ENCODE results near the gene RHO.

The RHO gene

GRCh38 chr3:129530251-129530791, 1.9 kb downstream of the RHO start:
- H3K9ac ChIP-seq = no peak overlapping the region
- no peak overlapping the region for H2AFZ ChIP-seq (ENCODE audit: low read depth)
- H3K4me2 ChIP-seq = no peak overlapping the region

DNA sequence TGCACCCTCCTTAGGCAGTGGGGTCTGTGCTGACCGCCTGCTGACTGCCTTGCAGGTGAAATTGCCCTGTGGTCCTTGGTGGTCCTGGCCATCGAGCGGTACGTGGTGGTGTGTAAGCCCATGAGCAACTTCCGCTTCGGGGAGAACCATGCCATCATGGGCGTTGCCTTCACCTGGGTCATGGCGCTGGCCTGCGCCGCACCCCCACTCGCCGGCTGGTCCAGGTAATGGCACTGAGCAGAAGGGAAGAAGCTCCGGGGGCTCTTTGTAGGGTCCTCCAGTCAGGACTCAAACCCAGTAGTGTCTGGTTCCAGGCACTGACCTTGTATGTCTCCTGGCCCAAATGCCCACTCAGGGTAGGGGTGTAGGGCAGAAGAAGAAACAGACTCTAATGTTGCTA, 2.4 kb downstream of the RHO start:
- no peaks in the 10 kb centered on the region for H3K79me2 ChIP-seq (ENCODE audit: insufficient read depth, low read depth)
- no peak overlapping the region for H3K9ac ChIP-seq
- TF ChIP-seq, protein P1, sequence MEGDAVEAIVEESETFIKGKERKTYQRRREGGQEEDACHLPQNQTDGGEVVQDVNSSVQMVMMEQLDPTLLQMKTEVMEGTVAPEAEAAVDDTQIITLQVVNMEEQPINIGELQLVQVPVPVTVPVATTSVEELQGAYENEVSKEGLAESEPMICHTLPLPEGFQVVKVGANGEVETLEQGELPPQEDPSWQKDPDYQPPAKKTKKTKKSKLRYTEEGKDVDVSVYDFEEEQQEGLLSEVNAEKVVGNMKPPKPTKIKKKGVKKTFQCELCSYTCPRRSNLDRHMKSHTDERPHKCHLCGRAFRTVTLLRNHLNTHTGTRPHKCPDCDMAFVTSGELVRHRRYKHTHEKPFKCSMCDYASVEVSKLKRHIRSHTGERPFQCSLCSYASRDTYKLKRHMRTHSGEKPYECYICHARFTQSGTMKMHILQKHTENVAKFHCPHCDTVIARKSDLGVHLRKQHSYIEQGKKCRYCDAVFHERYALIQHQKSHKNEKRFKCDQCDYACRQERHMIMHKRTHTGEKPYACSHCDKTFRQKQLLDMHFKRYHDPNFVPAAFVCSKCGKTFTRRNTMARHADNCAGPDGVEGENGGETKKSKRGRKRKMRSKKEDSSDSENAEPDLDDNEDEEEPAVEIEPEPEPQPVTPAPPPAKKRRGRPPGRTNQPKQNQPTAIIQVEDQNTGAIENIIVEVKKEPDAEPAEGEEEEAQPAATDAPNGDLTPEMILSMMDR (conservative IDR thresholded peaks at IDR 0.05; ENCODE audit: low read depth, low read length) = no peak
- no peak overlapping the region for H3K4me2 ChIP-seq
- no peak overlapping the region for H2AFZ ChIP-seq (ENCODE audit: low read depth)
- no peaks in the 10 kb centered on the region for H3K36me3 ChIP-seq (ENCODE audit: insufficient read depth)
- no peaks in the 10 kb centered on the region for H3K4me1 ChIP-seq (ENCODE audit: low read depth, poor library complexity, severe bottlenecking)
- no peak overlapping the region for H3K27ac ChIP-seq
- no peak overlapping the region for H3K4me3 ChIP-seq (IDR thresholded peaks at IDR 0.05; ENCODE audit: insufficient read depth, low read depth, low read length)
- no peaks in the 10 kb centered on the region for H3K27me3 ChIP-seq (ENCODE audit: insufficient read depth, low read depth)
- no peaks in the 10 kb centered on the region for H4K20me1 ChIP-seq (ENCODE audit: insufficient read depth)

More at GRCh38 chr3:129530251-129530791, 1.9 kb downstream of the RHO start:
- Histone ChIP-seq H3K4me1 (ENCODE audit: low read depth, poor library complexity, severe bottlenecking) (no peaks in the 10 kb centered on the region), H3K27me3 (ENCODE audit: insufficient read depth, low read depth) (no peaks in the 10 kb centered on the region), H3K79me2 (ENCODE audit: insufficient read depth, low read depth) (no peaks in the 10 kb centered on the region), H3K27ac (no peak overlapping the region), H4K20me1 (ENCODE audit: insufficient read depth) (no peaks in the 10 kb centered on the region), H3K4me3 (IDR thresholded peaks at IDR 0.05; ENCODE audit: insufficient read depth, low read depth, low read length) (no peak overlapping the region), H3K36me3 (ENCODE audit: insufficient read depth) (no peaks in the 10 kb centered on the region)
- TF ChIP-seq, protein P1 (conservative IDR thresholded peaks at IDR 0.05; ENCODE audit: low read depth, low read length) = no peak

DNA sequence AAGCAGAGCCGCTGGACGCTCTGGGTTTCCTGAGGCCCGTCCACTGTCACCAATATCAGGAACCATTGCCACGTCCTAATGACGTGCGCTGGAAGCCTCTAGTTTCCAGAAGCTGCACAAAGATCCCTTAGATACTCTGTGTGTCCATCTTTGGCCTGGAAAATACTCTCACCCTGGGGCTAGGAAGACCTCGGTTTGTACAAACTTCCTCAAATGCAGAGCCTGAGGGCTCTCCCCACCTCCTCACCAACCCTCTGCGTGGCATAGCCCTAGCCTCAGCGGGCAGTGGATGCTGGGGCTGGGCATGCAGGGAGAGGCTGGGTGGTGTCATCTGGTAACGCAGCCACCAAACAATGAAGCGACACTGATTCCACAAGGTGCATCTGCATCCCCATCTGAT, 3.3 kb downstream of the RHO start:
- H2AFZ ChIP-seq (ENCODE audit: low read depth) = no peak overlapping the region
- no peaks in the 10 kb centered on the region for H3K79me2 ChIP-seq (ENCODE audit: insufficient read depth, low read depth)
- no peak overlapping the region for H3K27ac ChIP-seq
- TF ChIP-seq, protein P1 (conservative IDR thresholded peaks at IDR 0.05; ENCODE audit: low read depth, low read length) = no peak
- H3K9ac ChIP-seq = no peak overlapping the region
- H3K27me3 ChIP-seq (ENCODE audit: insufficient read depth, low read depth) = no peaks in the 10 kb centered on the region
- H3K36me3 ChIP-seq (ENCODE audit: insufficient read depth) = no peaks in the 10 kb centered on the region
- no peak overlapping the region for H3K4me2 ChIP-seq
- H3K4me3 ChIP-seq (IDR thresholded peaks at IDR 0.05; ENCODE audit: insufficient read depth, low read depth, low read length) = no peak overlapping the region
- H4K20me1 ChIP-seq (ENCODE audit: insufficient read depth) = no peaks in the 10 kb centered on the region
- no peaks in the 10 kb centered on the region for H3K4me1 ChIP-seq (ENCODE audit: low read depth, poor library complexity, severe bottlenecking)

- H4K20me1 ChIP-seq (ENCODE audit: insufficient read depth) = no peaks in the 10 kb centered on the region
- no peak overlapping the region for H3K4me2 ChIP-seq
- no peaks in the 10 kb centered on the region for H3K27me3 ChIP-seq (ENCODE audit: insufficient read depth, low read depth)
- no peaks in the 10 kb centered on the region for H3K4me1 ChIP-seq (ENCODE audit: low read depth, poor library complexity, severe bottlenecking)
- TF ChIP-seq, protein P1 (conservative IDR thresholded peaks at IDR 0.05; ENCODE audit: low read depth, low read length) = no peak
- H3K9ac ChIP-seq = no peak overlapping the region
- no peak overlapping the region for H2AFZ ChIP-seq (ENCODE audit: low read depth)
- no peak overlapping the region for H3K4me3 ChIP-seq (IDR thresholded peaks at IDR 0.05; ENCODE audit: insufficient read depth, low read depth, low read length)
- no peaks in the 10 kb centered on the region for H3K79me2 ChIP-seq (ENCODE audit: insufficient read depth, low read depth)
- no peaks in the 10 kb centered on the region for H3K36me3 ChIP-seq (ENCODE audit: insufficient read depth)
- no peak overlapping the region for H3K27ac ChIP-seq
These were observed 3.8 kb downstream of the RHO start for GRCh38 chr3:129532261-129532660.

Measured in KMS-11 (cell line).